HG03460 (cell line): ENCODE measurements around the gene RNMT.
A peak's percentile ranks its signal among the peaks of the same experiment; 100 is the strongest.

Experiments
- ATAC-seq: cut with Tn5 transposase; IDR thresholded peaks from one replicate; pipeline ENCODE4 v1.9.1; 2021; ENCODE audit not compliant: unreplicated experiment

The RNMT gene

DNA sequence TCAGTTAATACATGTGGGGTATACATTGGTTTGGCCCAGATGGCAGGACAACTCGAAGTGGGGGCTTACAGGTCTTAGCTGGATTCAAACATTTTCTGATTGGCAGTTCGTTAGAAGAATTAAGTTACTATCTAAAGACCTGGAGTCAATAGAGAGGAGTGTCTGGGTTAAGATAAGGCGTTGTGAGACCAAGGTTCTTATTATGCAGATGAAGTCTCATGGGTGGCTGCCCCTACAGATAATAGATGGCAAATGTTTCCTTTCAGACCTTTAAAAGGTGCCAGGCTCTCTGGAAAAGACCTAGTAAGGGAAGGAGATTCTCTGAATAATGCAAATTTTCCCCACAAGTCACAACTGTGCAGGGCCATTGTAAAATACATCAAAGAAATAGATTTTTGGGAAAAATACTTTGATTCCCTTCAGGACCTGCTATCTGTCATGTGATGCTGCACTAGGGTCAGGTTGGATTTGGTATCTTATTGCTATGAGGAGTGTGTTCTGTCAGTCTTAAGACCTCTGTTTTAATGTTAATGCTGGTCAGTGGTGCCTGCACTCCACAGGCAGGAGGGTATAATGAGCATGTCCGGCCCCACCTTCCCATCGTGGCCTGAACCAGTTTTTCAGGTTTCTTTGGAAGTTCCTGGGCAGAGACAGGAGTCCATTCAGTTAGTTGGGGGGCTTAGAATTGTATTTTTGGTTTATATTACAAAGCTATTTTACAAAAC, 83.2 kb downstream of the RNMT start:
- no peak for ATAC-seq

DNA sequence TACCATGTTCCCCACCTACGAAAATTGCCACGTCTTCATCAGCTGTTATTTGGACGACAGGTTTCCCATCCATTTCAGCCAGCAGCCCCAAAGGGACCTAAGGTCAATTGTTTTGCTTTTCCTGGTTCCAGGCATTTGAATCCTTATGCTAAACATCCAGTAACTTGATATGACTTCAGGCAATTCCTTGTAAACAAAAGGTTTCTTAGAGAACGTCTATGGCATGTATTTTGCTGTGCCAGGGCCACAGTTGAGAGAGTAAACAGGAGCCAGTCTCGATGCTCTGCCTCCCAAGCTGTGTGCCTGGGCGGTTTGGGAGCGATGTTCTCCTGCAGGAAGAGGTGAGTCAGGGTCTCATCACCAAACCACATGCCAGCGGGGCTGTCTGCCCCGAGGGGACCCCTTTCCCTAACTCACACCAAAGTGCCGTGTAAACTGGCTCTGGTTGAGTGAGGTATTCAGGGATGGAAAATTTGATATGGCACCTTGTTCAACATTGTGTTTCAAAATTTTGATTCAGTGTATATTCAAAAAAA, 84.5 kb downstream of the RNMT start:
- ATAC-seq = no peak

DNA sequence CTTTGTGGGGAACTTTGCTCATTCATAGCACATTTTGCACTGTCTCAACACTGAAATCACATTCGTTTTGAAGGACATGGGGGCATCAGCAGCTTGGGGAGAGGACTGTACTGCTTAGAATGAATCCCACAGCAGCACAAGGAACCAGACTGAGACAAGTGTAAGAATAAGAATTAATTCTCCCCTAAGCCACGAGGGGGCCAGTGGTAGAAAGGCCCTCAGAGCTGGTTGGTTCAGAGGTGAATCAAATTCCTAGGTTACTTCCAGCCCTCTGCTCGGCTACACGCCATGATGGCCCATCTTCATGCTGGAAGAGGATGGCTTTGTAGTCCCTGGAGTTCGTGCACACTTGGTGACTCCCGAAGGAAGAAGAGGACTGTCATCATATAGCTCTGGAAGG, 85.5 kb downstream of the RNMT start:
- ATAC-seq = no peak

DNA sequence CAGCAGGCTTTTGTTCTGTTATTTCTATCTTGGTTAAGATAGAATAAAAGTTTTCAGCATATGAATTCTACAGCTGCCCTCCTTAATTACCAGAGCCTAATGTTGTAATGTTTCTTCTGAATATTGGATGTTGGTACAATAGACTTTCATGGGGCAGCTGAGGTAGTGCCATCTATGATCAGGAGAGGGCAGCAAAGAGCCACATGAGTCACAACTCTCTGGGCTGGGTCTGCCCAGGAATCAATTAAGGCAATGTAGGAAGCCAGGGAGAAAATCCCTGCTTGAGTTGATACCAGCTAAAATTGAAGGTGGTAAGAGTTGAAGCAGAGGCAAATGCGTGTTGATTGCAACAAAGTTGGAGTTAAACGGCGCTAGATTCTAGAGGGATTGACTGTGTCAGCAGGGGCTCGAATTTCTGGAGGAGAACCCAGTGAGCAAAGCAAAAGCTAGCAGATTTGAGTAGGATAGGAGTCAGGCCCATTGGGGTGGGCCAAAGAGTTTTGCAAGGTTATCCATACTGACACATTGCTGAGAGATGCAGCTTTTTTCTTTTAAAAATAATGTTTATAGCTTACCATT, 86.9 kb downstream of the RNMT start:
- ATAC-seq = peak; percentile 73
